Fibroblast of the aortic adventitia (primary cell): ENCODE results near the gene LYRM1. TPM values are rescaled to one million over a fixed set of nuclear protein-coding genes. Genes with fewer than 3 reads are reported as not detected.

Source experiments
- DNase-seq: peaks from one replicate; pipeline ENCODE4 v3.0.0-alpha.2; 2010; ENCODE audit warnings: low read depth
- H3K4me3 ChIP-seq: 2 replicates; pipeline ENCODE4 v1.5.1; 2011; ENCODE audit warnings: low read depth, mild to moderate bottlenecking, control low read depth, low read length, moderate library complexity
- total RNA-seq: library from RNA; depleted of rRNA; stranded (reverse); fragments of >200 nt; gene quantifications from 2 replicates; pipeline ENCODE4 v1.2.3, GENCODE V29; 2012; ENCODE audit warnings: low replicate concordance
- TF ChIP-seq, protein P1 (sequence below): IDR thresholded peaks from 2 replicates; pipeline ENCODE4 v1.5.1; 2011; ENCODE audit warnings: mild to moderate bottlenecking, low read length, control low read depth, inconsistent platforms; ENCODE audit not compliant: insufficient read depth

LYRM1 gene
- total RNA-seq, 1 donor = 49.8 TPM

DNA sequence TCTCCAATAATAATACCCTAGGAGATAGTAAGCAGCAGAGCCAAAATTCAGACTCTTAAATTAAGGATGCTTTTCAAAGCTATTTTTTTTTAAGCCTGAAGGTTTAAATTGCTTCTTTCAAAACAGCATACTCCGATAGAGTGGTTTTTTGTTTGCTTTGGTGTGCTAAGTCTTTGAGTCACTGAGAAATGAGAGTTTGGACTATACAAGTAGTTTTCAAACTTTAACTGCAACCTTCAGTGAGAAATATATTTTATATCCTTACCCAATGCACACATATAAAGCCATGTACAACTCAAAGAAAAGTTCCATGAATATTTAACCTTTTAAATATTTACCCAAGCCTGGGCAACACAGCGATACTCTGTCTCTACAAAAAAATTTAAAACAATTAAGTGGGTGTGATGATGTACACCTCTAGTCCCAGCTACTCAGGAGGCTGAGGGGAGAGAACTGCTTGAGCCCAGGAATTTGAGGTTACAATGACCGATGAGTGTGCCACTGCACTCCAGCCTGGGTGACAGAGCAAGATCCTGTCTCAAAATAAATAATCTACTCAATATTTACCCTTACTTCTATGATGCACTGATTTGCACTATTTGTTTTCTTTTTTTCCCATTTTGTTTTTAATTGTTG is 19.6 kb upstream of the LYRM1 start:
- DNase-seq = no peak
- H3K4me3 ChIP-seq = no peak overlapping the region

DNA sequence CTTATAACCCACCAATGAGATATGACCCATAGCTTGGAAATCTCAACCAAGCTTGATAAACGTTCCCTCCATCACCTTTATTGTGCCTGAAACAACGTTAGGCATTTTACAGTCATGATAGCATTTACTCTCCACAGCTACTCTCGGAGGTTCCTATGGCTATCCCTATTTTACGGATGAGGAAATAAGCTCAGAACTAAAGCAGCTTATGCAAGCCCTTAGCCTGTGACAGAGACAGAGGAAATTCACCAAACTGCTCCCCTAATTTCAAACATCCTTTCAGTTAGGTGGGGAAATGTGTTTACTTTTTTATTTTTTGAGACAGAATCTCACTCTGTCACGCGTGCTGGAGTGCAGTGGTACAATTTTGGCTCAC is 19.1 kb upstream of the LYRM1 start:
- no peak overlapping the region for H3K4me3 ChIP-seq
- TF ChIP-seq, protein P1, sequence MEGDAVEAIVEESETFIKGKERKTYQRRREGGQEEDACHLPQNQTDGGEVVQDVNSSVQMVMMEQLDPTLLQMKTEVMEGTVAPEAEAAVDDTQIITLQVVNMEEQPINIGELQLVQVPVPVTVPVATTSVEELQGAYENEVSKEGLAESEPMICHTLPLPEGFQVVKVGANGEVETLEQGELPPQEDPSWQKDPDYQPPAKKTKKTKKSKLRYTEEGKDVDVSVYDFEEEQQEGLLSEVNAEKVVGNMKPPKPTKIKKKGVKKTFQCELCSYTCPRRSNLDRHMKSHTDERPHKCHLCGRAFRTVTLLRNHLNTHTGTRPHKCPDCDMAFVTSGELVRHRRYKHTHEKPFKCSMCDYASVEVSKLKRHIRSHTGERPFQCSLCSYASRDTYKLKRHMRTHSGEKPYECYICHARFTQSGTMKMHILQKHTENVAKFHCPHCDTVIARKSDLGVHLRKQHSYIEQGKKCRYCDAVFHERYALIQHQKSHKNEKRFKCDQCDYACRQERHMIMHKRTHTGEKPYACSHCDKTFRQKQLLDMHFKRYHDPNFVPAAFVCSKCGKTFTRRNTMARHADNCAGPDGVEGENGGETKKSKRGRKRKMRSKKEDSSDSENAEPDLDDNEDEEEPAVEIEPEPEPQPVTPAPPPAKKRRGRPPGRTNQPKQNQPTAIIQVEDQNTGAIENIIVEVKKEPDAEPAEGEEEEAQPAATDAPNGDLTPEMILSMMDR = no peak
- no peak for DNase-seq

More for the DNA sequence above, 19.6 kb upstream of the LYRM1 start:
- TF ChIP-seq, protein P1 = no peak

DNA sequence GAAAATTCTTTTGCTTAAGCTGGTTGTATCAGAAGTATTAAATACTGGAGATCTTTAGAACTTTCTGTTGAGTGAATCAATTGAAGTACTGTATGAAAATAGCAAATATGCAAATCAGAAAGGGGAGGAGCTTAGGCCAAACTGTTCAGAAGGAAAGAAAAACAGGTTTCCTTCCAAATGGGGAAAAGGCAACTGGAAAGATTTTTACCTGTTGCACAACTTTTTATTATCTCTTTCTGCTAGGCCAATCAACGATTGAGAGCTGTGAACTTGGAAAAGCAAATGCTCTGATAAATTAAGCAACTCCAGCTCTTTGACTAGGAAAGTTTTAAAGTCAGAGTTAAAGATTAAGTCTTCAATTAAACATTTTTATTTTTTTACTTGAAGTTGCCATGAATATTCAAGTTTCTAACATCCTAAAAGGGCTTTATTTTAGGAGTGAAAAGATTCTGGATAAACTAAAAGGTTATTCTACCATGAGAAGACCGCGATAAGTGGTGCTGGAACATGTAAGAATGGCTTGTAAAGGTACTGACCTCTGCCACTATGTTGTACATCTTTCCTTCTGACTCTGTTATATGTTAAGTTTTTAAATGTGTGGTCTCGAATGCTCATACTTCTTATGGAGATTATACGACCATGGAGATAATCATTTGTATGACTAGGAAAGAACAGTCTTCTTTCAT is 16.9 kb upstream of the LYRM1 start:
- H3K4me3 ChIP-seq = no peak overlapping the region
- TF ChIP-seq, protein P1 = no peak
- peak; percentile 63 for DNase-seq

DNA sequence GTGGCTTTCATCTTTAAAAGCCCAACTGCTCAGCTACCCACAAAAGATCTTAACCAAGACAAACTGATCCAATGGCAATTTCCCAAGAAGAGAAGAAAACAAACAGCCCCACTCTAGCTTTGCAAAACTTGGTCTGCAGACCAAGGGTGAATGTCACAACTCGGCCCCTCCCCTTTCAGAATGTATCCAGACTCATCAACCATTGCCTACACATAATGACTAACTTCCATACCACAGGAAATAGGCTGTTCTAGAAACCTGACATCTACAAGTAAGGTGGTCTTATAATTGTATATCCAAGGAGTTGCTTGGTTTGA is 16.4 kb upstream of the LYRM1 start:
- TF ChIP-seq, protein P1 = no peak

DNA sequence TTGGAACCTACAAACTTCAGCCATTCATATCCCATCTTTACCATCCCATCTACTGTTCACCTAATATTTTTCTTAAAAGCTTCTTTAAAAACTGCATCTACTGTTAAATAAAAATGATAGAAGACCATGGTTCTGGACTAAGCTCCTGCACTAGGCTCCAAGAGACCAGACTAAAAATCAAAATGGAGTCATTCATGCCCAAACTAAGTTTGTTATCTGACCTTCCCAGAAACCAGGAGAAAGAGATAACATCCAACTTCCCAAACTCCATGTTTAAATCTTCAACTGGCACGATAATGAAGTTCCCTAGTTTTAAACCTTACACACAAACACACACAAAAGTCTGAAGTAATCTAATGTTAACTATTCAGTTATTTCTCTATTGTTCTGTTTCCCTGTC is 14.3 kb upstream of the LYRM1 start:
- TF ChIP-seq, protein P1 = no peak
- H3K4me3 ChIP-seq = no peak overlapping the region
- DNase-seq = no peak

More for the DNA sequence above, 16.4 kb upstream of the LYRM1 start:
- DNase-seq = peak; percentile 70
- H3K4me3 ChIP-seq = no peak overlapping the region

DNA sequence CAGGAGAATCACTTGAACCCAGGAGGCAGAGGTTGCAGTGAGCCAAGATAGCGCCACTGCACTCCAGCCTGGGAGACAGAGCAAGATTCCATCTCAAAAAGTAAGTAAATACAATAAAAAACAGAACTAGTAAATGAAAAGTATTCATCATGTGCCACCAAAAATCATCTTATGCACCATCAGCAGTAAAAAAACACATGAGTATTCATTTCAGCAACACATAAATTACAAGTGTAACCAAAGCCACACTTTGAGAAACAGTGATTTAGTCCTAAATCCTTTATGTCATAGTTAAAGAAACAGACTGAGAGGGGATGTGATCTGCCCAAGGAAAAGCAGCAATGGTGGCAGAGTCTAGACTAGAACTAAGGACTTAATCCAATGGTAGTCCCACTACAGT is 13.4 kb upstream of the LYRM1 start:
- no peak overlapping the region for H3K4me3 ChIP-seq
- no peak for DNase-seq
- TF ChIP-seq, protein P1 = no peak
